GM12878 (cell line): ENCODE results near the gene SFMBT1. TPM values are rescaled to one million over a fixed set of nuclear protein-coding genes. Genes with fewer than 3 reads are reported as not detected.

ENCODE experiments used
- ATAC-seq: fragments of 200-7000 bp; cut with Tn5 transposase; 3 replicates; pipeline ENCODE4 v1.9.1; 2020; ENCODE audit warnings: mild to moderate bottlenecking, moderate library complexity
- BruUV-seq: library from RNA; stranded (reverse); fragments of 400-500 nt; replicated peaks from 2 replicates; lab custom pipeline; 2021; lab: Mats Ljungman, UMichigan
- CTCF ChIA-PET: fragments of 300-600 bp; sonication (Branson Sonifier 250); formaldehyde crosslinking; extraction: SDS; loops from one replicate; lab custom pipeline; 2021; ENCODE audit warnings: inconsistent platforms; lab: Yijun Ruan, JAX
- POLR2A ChIA-PET: fragments of 350-600 bp; formaldehyde crosslinking; extraction: SDS; loops from one replicate; lab custom pipeline; 2021; ENCODE audit warnings: inconsistent platforms; lab: Charles Lee
- RAD21 ChIA-PET: fragments of 300-600 bp; sonication (Branson Sonifier 250); formaldehyde crosslinking; loops from one replicate; lab custom pipeline; 2023; ENCODE audit warnings: antibody characterized with exemption; ENCODE audit not compliant: unreplicated experiment; lab: Charles Lee
- SMC1A ChIA-PET: fragments of 300-600 bp; sonication (Branson Sonifier 250); formaldehyde crosslinking; loops from one replicate; lab custom pipeline; 2023; ENCODE audit not compliant: unreplicated experiment, uncharacterized antibody; lab: Charles Lee
- DNase-seq: peaks from one replicate; pipeline ENCODE4 v3.0.0-alpha.2; 2011; ENCODE audit warnings: low read depth, low spot score
- FAIRE-seq: peaks from 3 replicates; lab custom pipeline; 2011; peaks lifted over from hg19 to GRCh38; lab: Jason Lieb, UNC
- H2AFZ ChIP-seq: 2 replicates; pipeline ENCODE4 v1.6.0; 2011; ENCODE audit warnings: low read depth, low read length, control low read depth; ENCODE audit not compliant: control insufficient read depth
- H3K27ac ChIP-seq: 2 replicates; pipeline ENCODE4 v1.5.1; 2011; ENCODE audit warnings: control low read depth; ENCODE audit not compliant: control insufficient read depth, insufficient read depth
- H3K27me3 ChIP-seq, 2 experiments: replicated peaks in 1 of 2; 2 replicates each; pipeline versions ENCODE4 v1.6.0 to v1.6.1; 2011; ENCODE audit warnings: low read length in 1 of 2; ENCODE audit not compliant: control insufficient read depth in 2 of 2, insufficient read depth in 2 of 2
- H3K36me3 ChIP-seq, 2 experiments: 2 replicates each; pipeline ENCODE4 v1.5.1; 2011; ENCODE audit warnings: low read length in 1 of 2; ENCODE audit not compliant: control insufficient read depth in 2 of 2, insufficient read depth in 2 of 2
- H3K4me1 ChIP-seq: 2 replicates; pipeline ENCODE4 v1.6.1; 2011; ENCODE audit warnings: mild to moderate bottlenecking, low read length, moderate library complexity, mixed read lengths; ENCODE audit not compliant: control insufficient read depth, insufficient read depth
- H3K4me2 ChIP-seq: 2 replicates; pipeline ENCODE4 v1.6.0; 2011; ENCODE audit warnings: control low read depth; ENCODE audit not compliant: control insufficient read depth, insufficient read depth
- H3K4me3 ChIP-seq: fragments of 200-600 bp; sonication (generic); 2 replicates; pipeline ENCODE4 v1.5.1; 2016
- H3K79me2 ChIP-seq: 2 replicates; pipeline ENCODE4 v1.6.0; 2011; ENCODE audit warnings: low read length; ENCODE audit not compliant: control insufficient read depth, insufficient read depth
- H3K9ac ChIP-seq: 2 replicates; pipeline ENCODE4 v1.8.0; 2011; ENCODE audit warnings: low read length, control low read depth, mixed read lengths; ENCODE audit not compliant: control insufficient read depth, insufficient read depth
- H3K9me3 ChIP-seq: replicated peaks from 3 replicates; pipeline ENCODE4 v1.5.1; 2011; ENCODE audit warnings: mild to moderate bottlenecking, low read length; ENCODE audit not compliant: control insufficient read depth, insufficient read depth
- H4K20me1 ChIP-seq: 2 replicates; pipeline ENCODE4 v1.6.0; 2011; ENCODE audit not compliant: control insufficient read depth, insufficient read depth
- FOS ChIP-seq: IDR thresholded peaks from 3 replicates; pipeline ENCODE4 v1.6.1; 2011; ENCODE audit warnings: borderline replicate concordance; ENCODE audit not compliant: insufficient read length; ENCODE audit errors: extremely low read depth
- GABPA ChIP-seq: IDR thresholded peaks from 2 replicates; pipeline ENCODE4 v1.6.1; 2014; ENCODE audit warnings: antibody characterized with exemption, low read depth, mild to moderate bottlenecking, inconsistent platforms
- JUND ChIP-seq: IDR thresholded peaks from 2 replicates; pipeline ENCODE4 v1.6.1; 2012; ENCODE audit warnings: low read depth, mild to moderate bottlenecking, low read length, improper control_type of control experiment, moderate library complexity
- MTA3 ChIP-seq: IDR thresholded peaks from 2 replicates; pipeline ENCODE4 v1.6.1; 2012; ENCODE audit warnings: low read length, inconsistent platforms, borderline replicate concordance
- SPI1 ChIP-seq: IDR thresholded peaks from 2 replicates; pipeline ENCODE4 v1.6.1; 2011; ENCODE audit warnings: low read depth, mild to moderate bottlenecking, low read length, moderate library complexity, borderline replicate concordance; ENCODE audit not compliant: insufficient read depth
- STAT3 ChIP-seq: IDR thresholded peaks from 2 replicates; pipeline ENCODE4 v1.6.1; 2011; ENCODE audit warnings: low read depth, low read length, improper control_type of control experiment
- WGBS: methylation state at CpG from one replicate; pipeline ENCODE4 v1.1.6; 2016; ENCODE audit warnings: low lambda C conversion rate; ENCODE audit not compliant: insufficient replicate concordance, insufficient coverage; ENCODE audit errors: missing lambda C conversion rate; 5-methylcytosine and 5-hydroxymethylcytosine counted together
- in situ Hi-C: fragments of 300-500 bp; cut with MboI; formaldehyde crosslinking; loops from 9 replicates; pipeline ENCODE4 v1.14.3; 2018; ENCODE audit warnings: mixed read lengths
- intact Hi-C: fragments of 100-400 bp; cut with micrococcal nuclease; formaldehyde crosslinking; loops from one replicate; pipeline ENCODE4 v1.14.2; 2022; ENCODE audit not compliant: unreplicated experiment
- polyA plus RNA-seq, 11 experiments: library from polyadenylated mRNA; depleted of rRNA in 4 of 11; unstranded in 6 of 11; stranded (reverse) in 5 of 11; fragments of >200 nt; fragmentation: Nextera tagmentation in 4 of 11; fragmentation: Illumina TruSeq in 1 of 11; extraction: Ambion mirVana in 4 of 11; extraction: Trizol in 1 of 11; gene quantifications; 1 replicate in 1 of 11; 2 replicates in 10 of 11; pipeline versions ENCODE4 v1.2.1 to v1.2.3, GENCODE V29; 2011 to 2016; ENCODE audit warnings: inconsistent platforms in 2 of 11, missing spikeins in 2 of 11, low read depth in 1 of 11
- total RNA-seq, 4 experiments: library from RNA; depleted of rRNA in 3 of 4; stranded (reverse); fragments of >200 nt in 3 of 4; fragmentation: Illumina TruSeq in 1 of 4; extraction: Trizol in 1 of 4; gene quantifications; 2 replicates each; pipeline versions ENCODE4 v1.2.1 to v1.2.3, GENCODE V29; 2013 to 2021
- TF ChIP-seq, protein P1 (sequence below): IDR thresholded peaks from 2 replicates; pipeline ENCODE4 v1.6.1; 2012; ENCODE audit warnings: low read depth, low read length, improper control_type of control experiment
- TF ChIP-seq, protein P2 (sequence below): IDR thresholded peaks from 2 replicates; pipeline ENCODE4 v1.6.1; 2011; ENCODE audit warnings: low read depth, low read length, improper control_type of control experiment, borderline replicate concordance
- TF ChIP-seq, protein P3 (sequence below): IDR thresholded peaks from 2 replicates; pipeline ENCODE4 v1.6.1; 2011; ENCODE audit warnings: low read depth, mild to moderate bottlenecking, low read length, moderate library complexity, borderline replicate concordance; ENCODE audit errors: extremely low read depth
- TF ChIP-seq, protein P4 (sequence below): fragments of 450-650 bp; IDR thresholded peaks from 2 replicates; pipeline ENCODE4 v1.6.1; 2016; ENCODE audit warnings: mild to moderate bottlenecking

The SFMBT1 gene
- total and polyA plus RNA-seq, 10 of the 15 experiments (the other 5 are each of a cell fraction or from before 2014, with no cell fraction given) = 3.2 to 19.5 (median 11.4) TPM

DNA sequence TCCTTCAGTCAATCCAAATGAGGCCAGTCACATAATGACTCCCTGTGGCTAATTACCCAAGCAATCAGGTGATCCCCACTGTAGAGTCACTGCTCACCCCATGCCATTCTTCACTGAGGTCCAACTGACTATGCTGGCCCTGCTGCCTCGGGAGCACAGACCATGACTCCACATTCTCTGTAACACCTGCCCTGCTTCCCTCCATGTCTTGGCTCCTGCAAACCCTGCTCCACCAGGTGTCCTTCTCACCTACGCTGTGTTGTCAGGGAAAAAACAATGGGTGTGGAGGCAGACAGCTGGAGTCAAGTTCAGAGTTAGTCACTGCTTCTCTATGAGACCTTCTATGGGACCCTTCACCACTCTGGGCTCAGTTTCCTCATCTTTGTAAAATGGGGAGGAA is 6.1 kb upstream of the SFMBT1 start (continued):
- TF ChIP-seq, protein P1, sequence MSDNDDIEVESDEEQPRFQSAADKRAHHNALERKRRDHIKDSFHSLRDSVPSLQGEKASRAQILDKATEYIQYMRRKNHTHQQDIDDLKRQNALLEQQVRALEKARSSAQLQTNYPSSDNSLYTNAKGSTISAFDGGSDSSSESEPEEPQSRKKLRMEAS = no peak

DNA sequence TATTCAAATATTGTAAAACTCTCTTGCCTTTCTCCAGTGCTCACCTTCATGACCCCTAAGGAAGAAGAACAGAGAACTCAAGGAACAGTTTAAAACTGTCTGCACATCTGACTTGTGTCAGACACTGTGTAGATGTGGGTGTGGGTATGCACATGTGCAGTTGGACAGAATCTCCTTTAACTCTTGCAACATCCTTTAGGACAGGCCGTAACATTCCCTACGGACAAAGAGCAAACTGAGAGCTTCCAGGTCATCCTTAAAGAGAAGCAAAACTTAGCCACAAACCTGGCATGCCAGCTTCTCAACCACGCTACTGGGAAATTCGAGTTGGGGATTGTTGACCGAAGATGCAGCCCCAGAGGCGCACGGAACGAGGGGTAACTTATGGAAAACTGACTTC is 4.1 kb upstream of the SFMBT1 start:
- Histone ChIP-seq H3K27ac (no peak overlapping the region), H3K4me1 (peaks cover 3% of the 10 kb centered on the region; the same call in 1 of the 2 replicates), H4K20me1 (no peaks in the 10 kb centered on the region), H3K27me3 (no peaks in the 10 kb centered on the region), H3K9ac (no peak overlapping the region), H3K4me2 (no peak overlapping the region), H3K79me2 (peaks cover under 1% of the 10 kb centered on the region; the same call in 1 of the 2 replicates), H3K9me3 (no peaks in the 10 kb centered on the region), H3K36me3 (no peaks in the 10 kb centered on the region), H3K4me3 (no peak overlapping the region), H2AFZ (no peak overlapping the region)
- DNase-seq = no peak
- RAD21 ChIA-PET = no interaction called here
- no TSS peak for BruUV-seq
- CTCF ChIA-PET = no interaction called here
- no peak for ATAC-seq
- intact Hi-C loops = loop anchor here (5.0 to 10.0 kb wide), 2 partner anchors 158 to 345 kb away; partner anchors contain the start of genes GLT8D1 and SPCS1
- WGBS = 79% methylated on average over 8 of the region's 8 CpGs
- in situ Hi-C loops = no loop called here
- TF ChIP-seq, protein P2, sequence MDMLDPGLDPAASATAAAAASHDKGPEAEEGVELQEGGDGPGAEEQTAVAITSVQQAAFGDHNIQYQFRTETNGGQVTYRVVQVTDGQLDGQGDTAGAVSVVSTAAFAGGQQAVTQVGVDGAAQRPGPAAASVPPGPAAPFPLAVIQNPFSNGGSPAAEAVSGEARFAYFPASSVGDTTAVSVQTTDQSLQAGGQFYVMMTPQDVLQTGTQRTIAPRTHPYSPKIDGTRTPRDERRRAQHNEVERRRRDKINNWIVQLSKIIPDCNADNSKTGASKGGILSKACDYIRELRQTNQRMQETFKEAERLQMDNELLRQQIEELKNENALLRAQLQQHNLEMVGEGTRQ = no peak
- TF ChIP-seq, protein P3, sequence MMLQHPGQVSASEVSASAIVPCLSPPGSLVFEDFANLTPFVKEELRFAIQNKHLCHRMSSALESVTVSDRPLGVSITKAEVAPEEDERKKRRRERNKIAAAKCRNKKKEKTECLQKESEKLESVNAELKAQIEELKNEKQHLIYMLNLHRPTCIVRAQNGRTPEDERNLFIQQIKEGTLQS = no peak
- no peak for TF ChIP-seq FOS
- no peak for TF ChIP-seq MTA3
- no peak for TF ChIP-seq GABPA
- no peak for TF ChIP-seq STAT3
- TF ChIP-seq, protein P4, sequence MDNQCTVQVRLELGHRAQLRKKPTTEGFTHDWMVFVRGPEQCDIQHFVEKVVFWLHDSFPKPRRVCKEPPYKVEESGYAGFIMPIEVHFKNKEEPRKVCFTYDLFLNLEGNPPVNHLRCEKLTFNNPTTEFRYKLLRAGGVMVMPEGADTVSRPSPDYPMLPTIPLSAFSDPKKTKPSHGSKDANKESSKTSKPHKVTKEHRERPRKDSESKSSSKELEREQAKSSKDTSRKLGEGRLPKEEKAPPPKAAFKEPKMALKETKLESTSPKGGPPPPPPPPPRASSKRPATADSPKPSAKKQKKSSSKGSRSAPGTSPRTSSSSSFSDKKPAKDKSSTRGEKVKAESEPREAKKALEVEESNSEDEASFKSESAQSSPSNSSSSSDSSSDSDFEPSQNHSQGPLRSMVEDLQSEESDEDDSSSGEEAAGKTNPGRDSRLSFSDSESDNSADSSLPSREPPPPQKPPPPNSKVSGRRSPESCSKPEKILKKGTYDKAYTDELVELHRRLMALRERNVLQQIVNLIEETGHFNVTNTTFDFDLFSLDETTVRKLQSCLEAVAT = no peak
- TF ChIP-seq SPI1 = no peak
- no peak for TF ChIP-seq JUND
- TF ChIP-seq, protein P1 = no peak
- no peak for FAIRE-seq
- SMC1A ChIA-PET = no interaction called here
- POLR2A ChIA-PET = interaction anchor here (0.6 kb wide), 1 partner anchor 8 kb away, joined by 3 read pairs; no protein-coding TSS in a partner anchor
